ENCODE data around the gene PTP4A1.
"Not testable (repeated sequence)": the region's sequence is repeated elsewhere in the genome, so short reads cannot be mapped to it uniquely, and the experiment has no call there.

PTP4A1 gene

GRCh38 chr6:63584566-63584965 is 12.3 kb downstream of the PTP4A1 start:
- DNase-seq = no peak

GRCh38 chr6:63585652-63586051 is 13.4 kb downstream of the PTP4A1 start:
- DNase-seq = not testable (repeated sequence)

GRCh38 chr6:63589952-63590411 is 17.7 kb downstream of the PTP4A1 start:
- no peak for DNase-seq

GRCh38 chr6:63592886-63593285 is 20.6 kb downstream of the PTP4A1 start:
- DNase-seq = no peak

- DNase-seq = no peak
Observed at GRCh38 chr6:63597141-63598048, 25.1 kb downstream of the PTP4A1 start.

- peak; percentile 81 for DNase-seq
Observed at GRCh38 chr6:63598049-63599036, 26.1 kb downstream of the PTP4A1 start.

- DNase-seq = no peak
Observed at GRCh38 chr6:63599243-63599642, 27.0 kb downstream of the PTP4A1 start.

- DNase-seq = no peak
Observed at GRCh38 chr6:63600136-63600535, 27.9 kb downstream of the PTP4A1 start.

GRCh38 chr6:63609231-63609630 is 37.0 kb downstream of the PTP4A1 start:
- DNase-seq = no peak

- no peak for DNase-seq
Observed at GRCh38 chr6:63610944-63611343, 38.7 kb downstream of the PTP4A1 start.

GRCh38 chr6:63611560-63611959 is 39.3 kb downstream of the PTP4A1 start:
- no peak for DNase-seq

- DNase-seq = no peak
Observed at GRCh38 chr6:63615590-63615989, 43.3 kb downstream of the PTP4A1 start.
